Panc1 (cell line): ENCODE data around the gene DNAH3.

Source experiments
- CTCF ChIP-seq: fragments of 450-650 bp; IDR thresholded peaks from 2 replicates; pipeline ENCODE4 v1.5.1; 2017; ENCODE audit warnings: mild to moderate bottlenecking
- POLR2AphosphoS5 ChIP-seq: IDR thresholded peaks from 2 replicates; pipeline ENCODE4 v1.6.1; 2012; ENCODE audit warnings: mild to moderate bottlenecking, low read depth, low read length, moderate library complexity
- REST ChIP-seq, 2 experiments: IDR thresholded peaks; 2 replicates each; pipeline ENCODE4 v1.6.1; 2011 to 2012; ENCODE audit warnings: low read depth in 2 of 2, control low read depth in 1 of 2, low read length in 1 of 2, mild to moderate bottlenecking in 1 of 2, moderate library complexity in 1 of 2; ENCODE audit not compliant: insufficient read depth in 1 of 2

- TF ChIP-seq CTCF (no peak), REST (IDR thresholded peaks at IDR 0.05; ENCODE audit: insufficient read depth in 1 of 2, low read depth in 2 of 2, low read length in 1 of 2) (no peak), POLR2AphosphoS5 (no peak)
Measured at GRCh38 chr16:21159281-21159951, 8.8 kb upstream of the DNAH3 start.
